ENCODE results near the gene ATP5F1A.
"Not testable (repeated sequence)": the region's sequence is repeated elsewhere in the genome, so short reads cannot be mapped to it uniquely, and the experiment has no call there.

The ATP5F1A gene

DNA sequence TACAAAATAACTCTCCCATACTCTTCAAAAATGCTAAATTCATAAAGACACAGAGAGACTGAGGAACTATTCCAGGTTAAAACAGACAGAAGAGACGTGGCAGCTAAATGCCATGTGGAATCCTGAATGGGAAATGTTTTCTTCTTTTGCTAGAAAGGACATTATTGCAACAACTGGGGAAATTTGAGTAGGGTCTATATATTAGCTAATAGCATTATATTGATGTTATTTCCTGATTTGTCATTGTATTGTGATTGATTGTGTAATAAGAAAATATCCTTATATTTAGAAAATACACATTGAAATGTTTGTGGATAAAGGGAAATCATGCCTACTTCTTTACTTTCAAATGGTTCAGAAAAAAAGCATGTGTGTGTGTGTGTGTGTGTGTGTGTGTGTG is 49.5 kb downstream of the ATP5F1A start:
- no peak overlapping the region for H3K4me3 ChIP-seq (ENCODE audit: control insufficient read depth in 1 of 7, extremely low read depth in 1 of 7, insufficient read depth in 4 of 7, low read depth in 2 of 7, low read length in 6 of 7)
- no peak overlapping the region for H3K27ac ChIP-seq (ENCODE audit: insufficient read depth in 1 of 2, low read depth in 1 of 2, low read length in 2 of 2, poor library complexity in 1 of 2, severe bottlenecking in 2 of 2)
- no peak for DNase-seq
- H3K36me3 ChIP-seq (ENCODE audit: control insufficient read depth in 4 of 4, insufficient read depth in 4 of 4, low read length in 3 of 4), result peaks cover 0 to 6% (median 0%) of the 10 kb centered on the region in 4 experiments
- no CpG with 5 or more reads among the region's 1 CpG for WGBS (ENCODE audit: insufficient coverage)
- H3K27me3 ChIP-seq (replicated peaks in 2 of 5; ENCODE audit: control insufficient read depth in 4 of 5, insufficient read depth in 5 of 5, low read length in 4 of 5), result no peaks in the 10 kb centered on the region
- H3K4me1 ChIP-seq (ENCODE audit: control extremely low read depth in 1 of 4, control insufficient read depth in 4 of 4, insufficient read depth in 4 of 4, low read length in 3 of 4), result peaks cover 0 to 10% (median 4%) of the 10 kb centered on the region in 4 experiments
- ChIA-PET CTCF (interaction anchor here (1.0 to 1.6 kb wide), 3 partner anchors 22 to 25 kb away, joined by 3 read pairs; partner anchors contain the start of gene PSTPIP2), POLR2A (no interaction called here)
- H3K9me3 ChIP-seq (ENCODE audit: control extremely low read depth in 1 of 5, control insufficient read depth in 4 of 5, insufficient read depth in 2 of 5, low read depth in 1 of 5, low read length in 4 of 5), result no peaks in the 10 kb centered on the region

DNA sequence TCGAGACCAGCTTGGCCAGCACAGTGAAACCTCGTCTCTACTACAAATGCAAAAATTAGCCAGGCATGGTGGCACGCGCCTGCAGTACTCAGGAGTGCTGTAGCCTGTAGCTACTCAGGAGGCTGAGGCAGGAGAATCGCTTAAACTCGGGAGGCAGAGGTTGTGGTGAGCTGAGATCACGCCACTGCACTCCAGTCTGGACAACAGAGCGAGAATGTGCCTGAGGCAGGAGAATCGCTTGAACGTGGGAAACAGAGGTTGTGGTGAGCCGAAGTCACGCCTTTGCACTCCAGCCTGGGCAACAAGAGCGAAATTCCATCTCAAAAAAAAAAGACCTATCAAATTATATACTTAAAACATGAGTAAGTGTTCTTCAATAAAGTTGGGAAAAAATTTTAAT is 50.7 kb downstream of the ATP5F1A start:
- ChIA-PET CTCF (interaction anchor here (1.2 to 1.4 kb wide), 2 partner anchors 8 to 26 kb away, joined by 4 read pairs; no protein-coding TSS in a partner anchor), POLR2A (interaction anchor here (1.5 kb wide), 1 partner anchor 11 kb away, joined by 5 read pairs; no protein-coding TSS in a partner anchor)
- WGBS (ENCODE audit: insufficient coverage), result 98% methylated on average over 7 of the region's 13 CpGs
- not testable (repeated sequence) for H3K9me3 ChIP-seq (ENCODE audit: control extremely low read depth in 1 of 5, control insufficient read depth in 4 of 5, insufficient read depth in 2 of 5, low read depth in 1 of 5, low read length in 4 of 5); H3K4me3 ChIP-seq (ENCODE audit: control insufficient read depth in 1 of 7, extremely low read depth in 1 of 7, insufficient read depth in 4 of 7, low read depth in 2 of 7, low read length in 6 of 7); H3K27ac ChIP-seq (ENCODE audit: insufficient read depth in 1 of 2, low read depth in 1 of 2, low read length in 2 of 2, poor library complexity in 1 of 2, severe bottlenecking in 2 of 2); H3K36me3 ChIP-seq (ENCODE audit: control insufficient read depth in 4 of 4, insufficient read depth in 4 of 4, low read length in 3 of 4); H3K27me3 ChIP-seq (replicated peaks in 2 of 5; ENCODE audit: control insufficient read depth in 4 of 5, insufficient read depth in 5 of 5, low read length in 4 of 5); DNase-seq
- H3K4me1 ChIP-seq (ENCODE audit: control extremely low read depth in 1 of 4, control insufficient read depth in 4 of 4, insufficient read depth in 4 of 4, low read length in 3 of 4), result peaks cover 0 to 18% (median 14%) of the 10 kb centered on the region in 4 experiments

DNA sequence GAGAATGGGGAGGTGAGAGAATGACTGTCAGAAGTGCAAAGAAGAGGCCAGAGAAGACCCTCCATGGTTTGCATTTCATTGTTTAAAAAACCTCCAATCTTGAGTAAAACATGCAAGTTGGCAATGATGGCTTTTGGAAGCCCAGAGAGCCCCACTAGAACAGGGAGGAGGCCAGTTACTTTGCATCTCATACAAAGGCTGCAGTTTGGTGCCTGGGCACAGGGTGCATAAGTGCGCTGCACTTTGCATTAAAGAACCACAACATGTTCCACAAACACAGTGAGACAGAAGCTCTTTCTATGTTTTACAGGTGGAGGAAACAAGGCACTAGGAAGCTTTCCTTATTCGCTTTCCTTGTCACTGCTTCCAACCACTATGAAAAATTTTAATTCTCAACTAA is 51.4 kb downstream of the ATP5F1A start:
- 94% methylated on average over 2 of the region's 2 CpGs for WGBS (ENCODE audit: insufficient coverage)

GRCh38 chr18:46046126-46046525 is 52.0 kb downstream of the ATP5F1A start:
- Histone ChIP-seq H3K27ac (ENCODE audit: insufficient read depth in 1 of 2, low read depth in 1 of 2, low read length in 2 of 2, poor library complexity in 1 of 2, severe bottlenecking in 2 of 2) (no peak overlapping the region), H3K4me3 (ENCODE audit: control insufficient read depth in 1 of 7, extremely low read depth in 1 of 7, insufficient read depth in 4 of 7, low read depth in 2 of 7, low read length in 6 of 7) (no peak overlapping the region), H3K27me3 (replicated peaks in 2 of 5; ENCODE audit: control insufficient read depth in 4 of 5, insufficient read depth in 5 of 5, low read length in 4 of 5) (no peaks in the 10 kb centered on the region), H3K4me1 (ENCODE audit: control extremely low read depth in 1 of 4, control insufficient read depth in 4 of 4, insufficient read depth in 4 of 4, low read length in 3 of 4) (peaks cover 0 to 22% (median 18%) of the 10 kb centered on the region in 4 experiments), H3K36me3 (ENCODE audit: control insufficient read depth in 4 of 4, insufficient read depth in 4 of 4, low read length in 3 of 4) (peaks cover 0 to 3% (median 0%) of the 10 kb centered on the region in 4 experiments), H3K9me3 (ENCODE audit: control extremely low read depth in 1 of 5, control insufficient read depth in 4 of 5, insufficient read depth in 2 of 5, low read depth in 1 of 5, low read length in 4 of 5) (no peaks in the 10 kb centered on the region)
- WGBS (ENCODE audit: insufficient coverage), result 100% methylated on average over 6 of the region's 6 CpGs
- ChIA-PET POLR2A (interaction anchor here (1.5 kb wide), 1 partner anchor 12 kb away, joined by 5 read pairs; no protein-coding TSS in a partner anchor), CTCF (interaction anchor here (0.6 to 1.4 kb wide), 6 partner anchors 9 to 254 kb away, joined by 3 to 4 read pairs (median 4); no protein-coding TSS in a partner anchor)
- DNase-seq, result no peak

More for the DNA sequence above, 51.4 kb downstream of the ATP5F1A start:
- CTCF ChIA-PET, result interaction anchor here (0.6 to 1.4 kb wide), 3 partner anchors 9 to 28 kb away, joined by 3 to 4 read pairs (median 4); no protein-coding TSS in a partner anchor
- POLR2A ChIA-PET, result interaction anchor here (1.5 kb wide), 1 partner anchor 12 kb away, joined by 5 read pairs; no protein-coding TSS in a partner anchor
- Histone ChIP-seq H3K27me3 (replicated peaks in 2 of 5; ENCODE audit: control insufficient read depth in 4 of 5, insufficient read depth in 5 of 5, low read length in 4 of 5) (no peaks in the 10 kb centered on the region), H3K27ac (ENCODE audit: insufficient read depth in 1 of 2, low read depth in 1 of 2, low read length in 2 of 2, poor library complexity in 1 of 2, severe bottlenecking in 2 of 2) (no peak overlapping the region), H3K36me3 (ENCODE audit: control insufficient read depth in 4 of 4, insufficient read depth in 4 of 4, low read length in 3 of 4) (peaks cover 0 to 3% (median 0%) of the 10 kb centered on the region in 4 experiments), H3K4me3 (ENCODE audit: control insufficient read depth in 1 of 7, extremely low read depth in 1 of 7, insufficient read depth in 4 of 7, low read depth in 2 of 7, low read length in 6 of 7) (no peak overlapping the region), H3K4me1 (ENCODE audit: control extremely low read depth in 1 of 4, control insufficient read depth in 4 of 4, insufficient read depth in 4 of 4, low read length in 3 of 4) (peaks cover 0 to 18% (median 16%) of the 10 kb centered on the region in 4 experiments), H3K9me3 (ENCODE audit: control extremely low read depth in 1 of 5, control insufficient read depth in 4 of 5, insufficient read depth in 2 of 5, low read depth in 1 of 5, low read length in 4 of 5) (no peaks in the 10 kb centered on the region)
- DNase-seq, result no peak

- POLR2A ChIA-PET, result interaction anchor here (0.5 to 1.1 kb wide), 2 partner anchors 19 to 32 kb away, joined by 3 to 5 read pairs; no protein-coding TSS in a partner anchor
- WGBS (ENCODE audit: insufficient coverage), result 23% methylated on average over 3 of the region's 3 CpGs
- H3K27ac ChIP-seq (ENCODE audit: insufficient read depth in 1 of 2, low read depth in 1 of 2, low read length in 2 of 2, poor library complexity in 1 of 2, severe bottlenecking in 2 of 2), result no peak overlapping the region
- peak; percentile 35 to 72 (median 68) for DNase-seq
- CTCF ChIA-PET, result interaction anchor here (1.1 to 1.9 kb wide), 4 partner anchors 11 to 24 kb away, joined by 3 to 6 read pairs (median 4); no protein-coding TSS in a partner anchor
- H3K27me3 ChIP-seq (replicated peaks in 2 of 5; ENCODE audit: control insufficient read depth in 4 of 5, insufficient read depth in 5 of 5, low read length in 4 of 5), result no peaks in the 10 kb centered on the region
- no peaks in the 10 kb centered on the region for H3K9me3 ChIP-seq (ENCODE audit: control extremely low read depth in 1 of 5, control insufficient read depth in 4 of 5, insufficient read depth in 2 of 5, low read depth in 1 of 5, low read length in 4 of 5)
- peaks cover 0 to 33% (median 28%) of the 10 kb centered on the region in 4 experiments for H3K4me1 ChIP-seq (ENCODE audit: control extremely low read depth in 1 of 4, control insufficient read depth in 4 of 4, insufficient read depth in 4 of 4, low read length in 3 of 4)
- no peak overlapping the region for H3K4me3 ChIP-seq (ENCODE audit: control insufficient read depth in 1 of 7, extremely low read depth in 1 of 7, insufficient read depth in 4 of 7, low read depth in 2 of 7, low read length in 6 of 7)
- H3K36me3 ChIP-seq (ENCODE audit: control insufficient read depth in 4 of 4, insufficient read depth in 4 of 4, low read length in 3 of 4), result peaks cover 0 to 26% (median 5%) of the 10 kb centered on the region in 4 experiments
Measured at GRCh38 chr18:46042571-46043123, 55.4 kb downstream of the ATP5F1A start.

DNA sequence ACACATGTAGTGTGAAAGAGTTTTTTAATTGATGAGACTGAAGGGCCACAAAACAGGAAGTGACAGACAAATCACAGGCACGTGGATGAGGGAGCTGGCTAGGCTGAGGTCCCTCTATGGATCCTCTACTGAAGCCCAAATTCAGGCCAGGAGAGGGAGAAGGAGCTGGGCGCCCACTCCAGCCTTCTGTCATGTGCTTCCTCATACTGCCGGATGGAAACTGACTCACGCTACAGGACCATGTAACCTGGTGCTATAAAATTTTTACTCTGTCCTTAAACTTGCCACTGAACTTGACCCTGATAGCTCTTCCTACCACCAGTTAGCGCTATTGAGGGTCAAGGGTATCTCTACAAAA is 57.4 kb downstream of the ATP5F1A start:
- H3K4me1 ChIP-seq (ENCODE audit: control extremely low read depth in 1 of 4, control insufficient read depth in 4 of 4, insufficient read depth in 4 of 4, low read length in 3 of 4), result peaks cover 0 to 37% (median 32%) of the 10 kb centered on the region in 4 experiments
- no peak overlapping the region for H3K27ac ChIP-seq (ENCODE audit: insufficient read depth in 1 of 2, low read depth in 1 of 2, low read length in 2 of 2, poor library complexity in 1 of 2, severe bottlenecking in 2 of 2)
- no peaks in the 10 kb centered on the region for H3K27me3 ChIP-seq (replicated peaks in 2 of 5; ENCODE audit: control insufficient read depth in 4 of 5, insufficient read depth in 5 of 5, low read length in 4 of 5)
- ChIA-PET POLR2A (no interaction called here), CTCF (interaction anchor here (1.0 to 1.8 kb wide), 2 partner anchors 15 to 33 kb away, joined by 5 to 12 read pairs; no protein-coding TSS in a partner anchor)
- no peaks in the 10 kb centered on the region for H3K9me3 ChIP-seq (ENCODE audit: control extremely low read depth in 1 of 5, control insufficient read depth in 4 of 5, insufficient read depth in 2 of 5, low read depth in 1 of 5, low read length in 4 of 5)
- 75% methylated on average over 5 of the region's 5 CpGs for WGBS (ENCODE audit: insufficient coverage)
- peaks cover 0 to 32% (median 5%) of the 10 kb centered on the region in 4 experiments for H3K36me3 ChIP-seq (ENCODE audit: control insufficient read depth in 4 of 4, insufficient read depth in 4 of 4, low read length in 3 of 4)
- no peak overlapping the region for H3K4me3 ChIP-seq (ENCODE audit: control insufficient read depth in 1 of 7, extremely low read depth in 1 of 7, insufficient read depth in 4 of 7, low read depth in 2 of 7, low read length in 6 of 7)
- DNase-seq, result peak in 1 of 3 donors; percentile 39
